Measurements from ENCODE around the gene SRP14. TPM values are rescaled to one million over a fixed set of nuclear protein-coding genes. Genes with fewer than 3 reads are reported as not detected.

Gene SRP14
- total and polyA plus RNA-seq, 9 of the 15 experiments (the other 6 are each of a cell fraction or from before 2014, with no cell fraction given) = 161 to 1,097 (median 402) TPM

- TF ChIP-seq ZBTB8A (IDR thresholded peaks at IDR 0.05; ENCODE audit: partially characterized antibody) (no peak), ZNF696 (CRISPR knock-in tag; conservative IDR thresholded peaks at IDR 0.05) (no peak), ELK1 (CRISPR knock-in tag; IDR thresholded peaks at IDR 0.05) (no peak), SAFB (IDR thresholded peaks at IDR 0.05; ENCODE audit: borderline replicate concordance, low read depth, low read length) (no peak), CSDE1 (IDR thresholded peaks at IDR 0.05) (no peak), ZNF584 (CRISPR knock-in tag; IDR thresholded peaks at IDR 0.05; ENCODE audit: low read depth) (no peak), ZBTB5 (IDR thresholded peaks at IDR 0.05) (no peak), HNRNPK (IDR thresholded peaks at IDR 0.05; ENCODE audit: low read depth, low read length, poor library complexity, severe bottlenecking) (no peak), ETV6 (IDR thresholded peaks at IDR 0.05; ENCODE audit: borderline replicate concordance in 1 of 2, low read depth in 2 of 2, low read length in 1 of 2) (no peak; a peak in 1 of 4 replicates), ETV6 (CRISPR knock-in tag; IDR thresholded peaks at IDR 0.05; ENCODE audit: borderline replicate concordance) (no peak), HEY1 (CRISPR knock-in tag; IDR thresholded peaks at IDR 0.05; ENCODE audit: borderline replicate concordance) (no peak), CREBBP (IDR thresholded peaks at IDR 0.05; ENCODE audit: low read depth, low read length) (no peak), TAF1 (IDR thresholded peaks at IDR 0.05; ENCODE audit: control insufficient read depth, extremely low read depth, insufficient read depth, low read length, severe bottlenecking) (peak; percentile 87), SFPQ (IDR thresholded peaks at IDR 0.05; ENCODE audit: low read depth, low read length) (no peak), NR3C1 (CRISPR knock-in tag; IDR thresholded peaks at IDR 0.05) (no peak), RCOR1 (IDR thresholded peaks at IDR 0.05; ENCODE audit: borderline replicate concordance in 1 of 2, low read depth in 2 of 2, low read length in 2 of 2) (no peak; a peak in 1 of 4 replicates), NCOA6 (IDR thresholded peaks at IDR 0.05) (no peak), L3MBTL2 (IDR thresholded peaks at IDR 0.05) (peak; percentile 59), CHD4 (IDR thresholded peaks at IDR 0.05; ENCODE audit: insufficient read depth, insufficient replicate concordance, low read depth, low read length, poor library complexity, severe bottlenecking) (no peak), ZKSCAN1 (IDR thresholded peaks at IDR 0.05; ENCODE audit: low read depth, low read length) (no peak), FOS (IDR thresholded peaks at IDR 0.05; ENCODE audit: extremely low read depth, insufficient read length) (peak; percentile 23)
Measured at GRCh38 chr15:40038638-40039543, at the start of gene SRP14 (continued).

Data from K562 (cell line).